HUES48 (cell line): Measurements from ENCODE around the gene CMKLR1.

ENCODE experiments used
- H3K27ac ChIP-seq: one replicate; pipeline ENCODE4 v1.7.0; 2013; ENCODE audit warnings: low read depth, low read length, inconsistent platforms
- H3K27me3 ChIP-seq: 2 replicates; pipeline ENCODE4 v1.6.1; 2013; ENCODE audit warnings: mild to moderate bottlenecking, low read length; ENCODE audit not compliant: control insufficient read depth, insufficient read depth
- H3K36me3 ChIP-seq: 2 replicates; pipeline ENCODE4 v1.6.1; 2013; ENCODE audit warnings: low read length; ENCODE audit not compliant: control insufficient read depth, insufficient read depth
- H3K4me1 ChIP-seq: 2 replicates; pipeline ENCODE4 v1.6.1; 2013; ENCODE audit warnings: mild to moderate bottlenecking, low read length; ENCODE audit not compliant: control insufficient read depth, insufficient read depth
- H3K4me3 ChIP-seq: 2 replicates; pipeline ENCODE4 v1.5.1; 2013; ENCODE audit warnings: mild to moderate bottlenecking, low read depth, low read length
- H3K9ac ChIP-seq: 2 replicates; pipeline ENCODE4 v1.6.1; 2013; ENCODE audit warnings: mild to moderate bottlenecking, low read depth, low read length, moderate library complexity
- H3K9me3 ChIP-seq: 2 replicates; pipeline ENCODE4 v1.6.1; 2013; ENCODE audit warnings: low read length; ENCODE audit not compliant: control insufficient read depth, insufficient read depth

Gene CMKLR1

GRCh38 chr12:108333898-108334699, 5.0 kb downstream of the CMKLR1 start:
- no peaks in the 10 kb centered on the region for H3K36me3 ChIP-seq
- H3K9ac ChIP-seq: no peak overlapping the region
- H3K4me3 ChIP-seq: no peak overlapping the region
- no peaks in the 10 kb centered on the region for H3K9me3 ChIP-seq
- no peaks in the 10 kb centered on the region for H3K27me3 ChIP-seq
- no peaks in the 10 kb centered on the region for H3K4me1 ChIP-seq
- H3K27ac ChIP-seq: no peak overlapping the region

- no peak overlapping the region for H3K4me3 ChIP-seq
Measured at GRCh38 chr12:108332791-108333382, 6.2 kb downstream of the CMKLR1 start.

GRCh38 chr12:108328420-108328819, 10.7 kb downstream of the CMKLR1 start:
- Histone ChIP-seq H3K9ac (no peak overlapping the region), H3K27ac (no peak overlapping the region), H3K36me3 (no peaks in the 10 kb centered on the region), H3K9me3 (no peaks in the 10 kb centered on the region), H3K27me3 (no peaks in the 10 kb centered on the region), H3K4me3 (no peak overlapping the region), H3K4me1 (no peaks in the 10 kb centered on the region)

More at GRCh38 chr12:108332791-108333382, 6.2 kb downstream of the CMKLR1 start:
- Histone ChIP-seq H3K9me3 (no peaks in the 10 kb centered on the region), H3K27me3 (no peaks in the 10 kb centered on the region), H3K27ac (no peak overlapping the region), H3K9ac (no peak overlapping the region), H3K4me1 (no peaks in the 10 kb centered on the region), H3K36me3 (no peaks in the 10 kb centered on the region)

- no peak overlapping the region for H3K9ac ChIP-seq
- H3K27ac ChIP-seq: no peak overlapping the region
- no peaks in the 10 kb centered on the region for H3K27me3 ChIP-seq
- no peaks in the 10 kb centered on the region for H3K9me3 ChIP-seq
- H3K4me3 ChIP-seq: no peak overlapping the region
- H3K36me3 ChIP-seq: no peaks in the 10 kb centered on the region
- H3K4me1 ChIP-seq: no peaks in the 10 kb centered on the region
Measured at GRCh38 chr12:108327621-108328344, 11.3 kb downstream of the CMKLR1 start.

GRCh38 chr12:108326254-108326750, 12.8 kb downstream of the CMKLR1 start:
- no peak overlapping the region for H3K4me3 ChIP-seq
- no peaks in the 10 kb centered on the region for H3K9me3 ChIP-seq
- H3K4me1 ChIP-seq: no peaks in the 10 kb centered on the region; the same call in 1 of the 2 replicates
- no peak overlapping the region for H3K27ac ChIP-seq
- no peaks in the 10 kb centered on the region for H3K36me3 ChIP-seq
- H3K9ac ChIP-seq: no peak overlapping the region
- H3K27me3 ChIP-seq: no peaks in the 10 kb centered on the region

- no peak overlapping the region for H3K27ac ChIP-seq
- H3K9me3 ChIP-seq: no peaks in the 10 kb centered on the region
- no peaks in the 10 kb centered on the region for H3K27me3 ChIP-seq
- H3K4me3 ChIP-seq: no peak overlapping the region
- no peaks in the 10 kb centered on the region for H3K36me3 ChIP-seq
- peaks cover 5% of the 10 kb centered on the region for H3K4me1 ChIP-seq
- no peak overlapping the region for H3K9ac ChIP-seq
Measured at GRCh38 chr12:108325549-108325948, 13.6 kb downstream of the CMKLR1 start.

- no peaks in the 10 kb centered on the region for H3K36me3 ChIP-seq
- H3K9me3 ChIP-seq: no peaks in the 10 kb centered on the region
- no peak overlapping the region for H3K27ac ChIP-seq
- no peak overlapping the region for H3K4me3 ChIP-seq
- peaks cover 11% of the 10 kb centered on the region for H3K4me1 ChIP-seq
- no peak overlapping the region for H3K9ac ChIP-seq
- no peaks in the 10 kb centered on the region for H3K27me3 ChIP-seq
Measured at GRCh38 chr12:108325018-108325358, 14.1 kb downstream of the CMKLR1 start.

- peaks cover 13% of the 10 kb centered on the region for H3K4me1 ChIP-seq
- H3K36me3 ChIP-seq: no peaks in the 10 kb centered on the region
- H3K9me3 ChIP-seq: no peaks in the 10 kb centered on the region
- no peak overlapping the region for H3K4me3 ChIP-seq
- no peak overlapping the region for H3K9ac ChIP-seq
- H3K27ac ChIP-seq: no peak overlapping the region
- no peaks in the 10 kb centered on the region for H3K27me3 ChIP-seq
Measured at GRCh38 chr12:108324351-108325017, 14.6 kb downstream of the CMKLR1 start.

GRCh38 chr12:108323581-108323980, 15.5 kb downstream of the CMKLR1 start:
- H3K9me3 ChIP-seq: no peaks in the 10 kb centered on the region
- H3K9ac ChIP-seq: no peak overlapping the region
- H3K4me1 ChIP-seq: peaks cover 13% of the 10 kb centered on the region
- H3K27me3 ChIP-seq: no peaks in the 10 kb centered on the region
- H3K36me3 ChIP-seq: no peaks in the 10 kb centered on the region
- H3K4me3 ChIP-seq: no peak overlapping the region
- no peak overlapping the region for H3K27ac ChIP-seq

GRCh38 chr12:108322998-108323397, 16.1 kb downstream of the CMKLR1 start:
- Histone ChIP-seq H3K27me3 (no peaks in the 10 kb centered on the region), H3K27ac (no peak overlapping the region), H3K36me3 (no peaks in the 10 kb centered on the region), H3K4me3 (no peak overlapping the region), H3K9me3 (no peaks in the 10 kb centered on the region), H3K9ac (no peak overlapping the region), H3K4me1 (peaks cover 13% of the 10 kb centered on the region)
